Suprapubic skin (tissue), 4 donors: ENCODE measurements around the gene LAT.

Experiments
- POLR2A ChIP-seq, 2 donors: fragments of 450-650 bp; IDR thresholded peaks; one replicate each; pipeline ENCODE4 v1.6.1; 2017; ENCODE audit warnings: antibody characterized with exemption in 2 of 2, mild to moderate bottlenecking in 2 of 2, moderate library complexity in 2 of 2
- POLR2AphosphoS5 ChIP-seq, 3 donors: sonication (generic); formaldehyde crosslinking; IDR thresholded peaks; one replicate each; pipeline ENCODE4 v1.6.1; 2017; ENCODE audit warnings: antibody characterized with exemption in 3 of 3
- TF ChIP-seq, protein P1 (sequence below), 2 donors: fragments of 200-600 bp in 1 of 2; fragments of 450-650 bp in 1 of 2; sonication (generic) in 1 of 2; IDR thresholded peaks; one replicate each; pipeline ENCODE4 v1.5.1; 2016 to 2019; ENCODE audit warnings: antibody characterized with exemption in 2 of 2, mild to moderate bottlenecking in 1 of 2, moderate library complexity in 1 of 2

- TF ChIP-seq POLR2A (IDR thresholded peaks at IDR 0.05): no peak
- TF ChIP-seq, protein P1, sequence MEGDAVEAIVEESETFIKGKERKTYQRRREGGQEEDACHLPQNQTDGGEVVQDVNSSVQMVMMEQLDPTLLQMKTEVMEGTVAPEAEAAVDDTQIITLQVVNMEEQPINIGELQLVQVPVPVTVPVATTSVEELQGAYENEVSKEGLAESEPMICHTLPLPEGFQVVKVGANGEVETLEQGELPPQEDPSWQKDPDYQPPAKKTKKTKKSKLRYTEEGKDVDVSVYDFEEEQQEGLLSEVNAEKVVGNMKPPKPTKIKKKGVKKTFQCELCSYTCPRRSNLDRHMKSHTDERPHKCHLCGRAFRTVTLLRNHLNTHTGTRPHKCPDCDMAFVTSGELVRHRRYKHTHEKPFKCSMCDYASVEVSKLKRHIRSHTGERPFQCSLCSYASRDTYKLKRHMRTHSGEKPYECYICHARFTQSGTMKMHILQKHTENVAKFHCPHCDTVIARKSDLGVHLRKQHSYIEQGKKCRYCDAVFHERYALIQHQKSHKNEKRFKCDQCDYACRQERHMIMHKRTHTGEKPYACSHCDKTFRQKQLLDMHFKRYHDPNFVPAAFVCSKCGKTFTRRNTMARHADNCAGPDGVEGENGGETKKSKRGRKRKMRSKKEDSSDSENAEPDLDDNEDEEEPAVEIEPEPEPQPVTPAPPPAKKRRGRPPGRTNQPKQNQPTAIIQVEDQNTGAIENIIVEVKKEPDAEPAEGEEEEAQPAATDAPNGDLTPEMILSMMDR (IDR thresholded peaks at IDR 0.05): no peak
- no peak for TF ChIP-seq POLR2AphosphoS5 (IDR thresholded peaks at IDR 0.05)
Observed at GRCh38 chr16:29014561-29015069, 29.8 kb downstream of the LAT start.
